ENCODE results near the gene SLC1A3. TPM values are rescaled to one million over a fixed set of nuclear protein-coding genes. Genes with fewer than 3 reads are reported as not detected.

SLC1A3 gene
- total RNA-seq, 4 donors from 2014 or later = 9.3 to 17.0 (median 15.4) TPM

DNA sequence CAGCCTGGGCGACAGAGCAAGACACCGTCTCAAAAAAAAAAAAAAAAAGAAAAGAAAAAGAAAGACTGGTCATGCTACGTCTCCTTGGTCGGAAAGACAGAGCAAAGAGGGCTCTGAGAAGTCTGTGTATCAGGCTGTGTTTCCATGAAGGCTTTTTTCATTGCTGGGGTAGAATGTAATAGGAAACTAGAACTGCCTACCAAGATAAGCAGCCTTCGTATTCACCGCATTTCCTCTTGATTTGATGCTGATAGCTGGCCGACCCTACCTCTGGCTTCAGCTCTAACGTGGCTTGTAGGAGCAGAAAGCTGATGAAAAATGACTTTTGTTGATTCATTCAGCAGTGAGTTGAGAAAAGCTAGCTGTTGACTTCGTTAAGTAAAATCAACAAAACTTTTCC lies 17.4 kb downstream of the SLC1A3 start:
- Histone ChIP-seq H3K4me3 (replicated peaks in 1 of 3) (no peak overlapping the region), H3K9me3 (no peaks in the 10 kb centered on the region), H3K27ac (no peak overlapping the region), H3K4me1 (no peaks in the 10 kb centered on the region), H3K36me3 (no peaks in the 10 kb centered on the region), H3K27me3 (no peaks in the 10 kb centered on the region)
- no peak for DNase-seq
- intact Hi-C loops (cut with DNase I) = no loop called here
- no peak for TF ChIP-seq POLR2A (IDR thresholded peaks at IDR 0.05)
- 79 to 80% methylated on average over 9 of the region's 9 CpGs for WGBS, 2 donors

DNA sequence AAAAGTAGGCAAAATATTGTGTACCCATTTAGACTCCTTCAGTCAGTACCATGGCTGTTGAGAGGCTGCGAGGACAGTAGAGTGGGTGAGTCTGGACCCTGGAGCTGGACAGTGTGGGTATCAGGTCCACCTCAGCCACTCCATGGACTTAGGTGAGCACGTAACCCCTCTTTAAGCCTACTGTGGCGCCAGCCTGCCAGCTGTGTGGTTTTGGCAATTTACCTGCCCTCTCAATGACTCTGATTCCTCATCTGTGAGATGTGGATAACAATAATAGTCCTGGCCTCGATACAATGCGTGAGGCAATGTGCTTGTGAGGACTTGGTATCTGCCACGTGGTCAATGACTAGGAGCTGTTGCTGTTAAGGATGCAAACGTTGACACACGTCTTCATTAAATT lies 17.9 kb downstream of the SLC1A3 start:
- no peak overlapping the region for H3K27ac ChIP-seq
- no peaks in the 10 kb centered on the region for H3K36me3 ChIP-seq
- H3K27me3 ChIP-seq = no peaks in the 10 kb centered on the region
- intact Hi-C loops (cut with DNase I) = no loop called here
- H3K9me3 ChIP-seq = no peaks in the 10 kb centered on the region
- H3K4me3 ChIP-seq (replicated peaks in 1 of 3) = no peak overlapping the region
- 88 to 91% methylated on average over 8 of the region's 8 CpGs for WGBS, 2 donors
- no peak for DNase-seq
- TF ChIP-seq, protein P1, sequence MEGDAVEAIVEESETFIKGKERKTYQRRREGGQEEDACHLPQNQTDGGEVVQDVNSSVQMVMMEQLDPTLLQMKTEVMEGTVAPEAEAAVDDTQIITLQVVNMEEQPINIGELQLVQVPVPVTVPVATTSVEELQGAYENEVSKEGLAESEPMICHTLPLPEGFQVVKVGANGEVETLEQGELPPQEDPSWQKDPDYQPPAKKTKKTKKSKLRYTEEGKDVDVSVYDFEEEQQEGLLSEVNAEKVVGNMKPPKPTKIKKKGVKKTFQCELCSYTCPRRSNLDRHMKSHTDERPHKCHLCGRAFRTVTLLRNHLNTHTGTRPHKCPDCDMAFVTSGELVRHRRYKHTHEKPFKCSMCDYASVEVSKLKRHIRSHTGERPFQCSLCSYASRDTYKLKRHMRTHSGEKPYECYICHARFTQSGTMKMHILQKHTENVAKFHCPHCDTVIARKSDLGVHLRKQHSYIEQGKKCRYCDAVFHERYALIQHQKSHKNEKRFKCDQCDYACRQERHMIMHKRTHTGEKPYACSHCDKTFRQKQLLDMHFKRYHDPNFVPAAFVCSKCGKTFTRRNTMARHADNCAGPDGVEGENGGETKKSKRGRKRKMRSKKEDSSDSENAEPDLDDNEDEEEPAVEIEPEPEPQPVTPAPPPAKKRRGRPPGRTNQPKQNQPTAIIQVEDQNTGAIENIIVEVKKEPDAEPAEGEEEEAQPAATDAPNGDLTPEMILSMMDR (IDR thresholded peaks at IDR 0.05) = no peak
- TF ChIP-seq POLR2A (IDR thresholded peaks at IDR 0.05) = no peak
- no peaks in the 10 kb centered on the region for H3K4me1 ChIP-seq

DNA sequence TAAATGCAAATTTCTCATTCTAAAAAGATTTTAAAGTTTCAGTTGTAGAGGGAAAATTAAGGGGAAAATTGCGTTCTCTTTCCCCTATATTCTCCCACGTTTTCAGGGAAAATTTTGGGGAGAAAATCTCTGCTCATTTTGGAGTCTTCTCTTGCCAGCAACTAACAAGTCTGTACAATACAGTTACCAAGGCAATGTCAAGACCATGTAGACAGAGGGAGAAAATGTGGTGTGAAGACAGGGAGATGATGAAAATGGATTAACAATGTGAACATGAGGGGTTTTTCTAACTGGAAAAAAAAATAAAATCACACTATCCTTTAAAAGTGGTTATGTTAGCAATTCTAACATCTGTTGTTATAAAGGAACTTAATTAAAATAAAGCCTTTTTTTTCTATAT lies 22.3 kb downstream of the SLC1A3 start:
- H3K27ac ChIP-seq = no peak overlapping the region
- no peak for DNase-seq
- H3K36me3 ChIP-seq = no peaks in the 10 kb centered on the region
- no peak overlapping the region for H3K4me3 ChIP-seq (replicated peaks in 1 of 3)
- no peaks in the 10 kb centered on the region for H3K27me3 ChIP-seq
- no peak for TF ChIP-seq POLR2A (IDR thresholded peaks at IDR 0.05)
- TF ChIP-seq, protein P1 (IDR thresholded peaks at IDR 0.05) = no peak
- no peaks in the 10 kb centered on the region for H3K4me1 ChIP-seq
- intact Hi-C loops (cut with DNase I) = no loop called here
- H3K9me3 ChIP-seq = no peaks in the 10 kb centered on the region
- 82 to 93% methylated on average over 2 of the region's 2 CpGs for WGBS, 2 donors

DNA sequence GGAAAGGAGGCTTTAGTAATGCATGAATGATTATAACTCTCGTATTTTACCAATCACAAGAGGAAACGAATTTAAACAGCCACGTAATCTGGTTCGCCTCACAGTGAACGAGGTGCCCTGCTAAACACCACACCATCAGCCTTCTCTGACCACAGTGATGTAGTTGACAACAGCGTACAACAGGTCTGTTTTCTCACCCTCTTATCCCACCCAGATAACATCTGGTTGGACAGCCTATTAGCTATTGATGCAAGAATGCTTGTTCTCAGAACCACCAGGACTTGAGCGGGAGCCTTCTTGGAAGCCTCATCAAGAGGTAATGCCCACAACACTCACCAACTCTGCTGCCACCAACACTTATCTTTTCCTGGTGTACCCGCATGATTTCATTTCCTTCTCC lies 23.3 kb downstream of the SLC1A3 start:
- intact Hi-C loops (cut with DNase I) = no loop called here
- Histone ChIP-seq H3K36me3 (no peaks in the 10 kb centered on the region), H3K27ac (no peak overlapping the region), H3K4me3 (replicated peaks in 1 of 3) (no peak overlapping the region), H3K27me3 (no peaks in the 10 kb centered on the region), H3K4me1 (no peaks in the 10 kb centered on the region), H3K9me3 (no peaks in the 10 kb centered on the region)
- WGBS, 2 donors = 75 to 87% methylated on average over 8 of the region's 8 CpGs
- TF ChIP-seq, protein P1 (IDR thresholded peaks at IDR 0.05) = no peak
- TF ChIP-seq POLR2A (IDR thresholded peaks at IDR 0.05) = no peak
- no peak for DNase-seq

DNA sequence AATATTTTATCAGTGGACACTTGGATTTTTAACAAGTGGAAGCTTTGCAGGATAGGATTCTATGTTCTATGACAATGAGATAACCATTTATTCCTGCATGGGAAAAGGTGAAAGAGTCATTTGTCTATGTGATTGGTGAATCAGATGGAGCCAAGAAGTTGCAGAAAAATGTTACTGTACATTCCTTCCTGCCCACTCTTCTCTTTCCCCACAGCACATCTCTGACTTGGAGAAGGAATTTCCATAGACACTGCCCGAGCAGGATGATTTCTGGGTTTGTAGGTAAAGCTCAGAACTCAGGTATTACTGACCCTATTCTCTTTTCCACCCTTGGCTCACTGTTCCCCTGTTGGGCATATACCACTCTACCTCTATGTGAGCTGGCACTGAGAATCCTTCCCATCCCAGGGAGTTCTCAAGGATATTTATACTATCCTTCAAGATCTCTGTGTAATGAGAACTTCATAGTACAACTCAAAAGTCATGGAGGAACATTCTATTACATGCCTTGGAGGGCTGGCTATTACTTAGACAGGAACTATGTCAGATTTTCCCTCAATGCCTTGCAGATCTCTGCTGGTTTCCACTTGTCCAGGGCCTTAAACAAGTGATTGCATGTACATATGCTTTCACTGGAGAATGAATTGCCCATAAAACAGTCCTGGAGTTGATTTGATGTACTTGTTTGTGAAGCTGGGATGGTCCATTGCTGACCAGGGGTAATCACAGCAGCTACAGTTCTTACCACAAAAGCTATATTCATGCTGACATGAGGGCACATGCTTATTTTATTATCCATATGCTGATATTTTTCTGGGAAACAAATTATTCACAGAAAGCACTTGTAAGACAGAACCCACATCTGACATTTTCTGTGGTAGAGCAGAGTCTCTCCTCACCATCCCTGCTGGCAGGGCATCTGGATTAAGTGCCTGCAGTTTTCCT lies 24.1 kb downstream of the SLC1A3 start:
- Histone ChIP-seq H3K4me3 (replicated peaks in 1 of 3) (no peak overlapping the region), H3K27ac (no peak overlapping the region), H3K36me3 (no peaks in the 10 kb centered on the region), H3K4me1 (no peaks in the 10 kb centered on the region), H3K9me3 (no peaks in the 10 kb centered on the region), H3K27me3 (no peaks in the 10 kb centered on the region)
- intact Hi-C loops (cut with DNase I) = no loop called here
- TF ChIP-seq POLR2A (IDR thresholded peaks at IDR 0.05) = no peak
- TF ChIP-seq, protein P1 (IDR thresholded peaks at IDR 0.05) = no peak
- DNase-seq = no peak
- 84 to 86% methylated on average over 1 of the region's 1 CpG for WGBS, 2 donors

Data from thyroid gland (tissue), 4 donors.